ENCODE results near the gene PDLIM7.

DNA sequence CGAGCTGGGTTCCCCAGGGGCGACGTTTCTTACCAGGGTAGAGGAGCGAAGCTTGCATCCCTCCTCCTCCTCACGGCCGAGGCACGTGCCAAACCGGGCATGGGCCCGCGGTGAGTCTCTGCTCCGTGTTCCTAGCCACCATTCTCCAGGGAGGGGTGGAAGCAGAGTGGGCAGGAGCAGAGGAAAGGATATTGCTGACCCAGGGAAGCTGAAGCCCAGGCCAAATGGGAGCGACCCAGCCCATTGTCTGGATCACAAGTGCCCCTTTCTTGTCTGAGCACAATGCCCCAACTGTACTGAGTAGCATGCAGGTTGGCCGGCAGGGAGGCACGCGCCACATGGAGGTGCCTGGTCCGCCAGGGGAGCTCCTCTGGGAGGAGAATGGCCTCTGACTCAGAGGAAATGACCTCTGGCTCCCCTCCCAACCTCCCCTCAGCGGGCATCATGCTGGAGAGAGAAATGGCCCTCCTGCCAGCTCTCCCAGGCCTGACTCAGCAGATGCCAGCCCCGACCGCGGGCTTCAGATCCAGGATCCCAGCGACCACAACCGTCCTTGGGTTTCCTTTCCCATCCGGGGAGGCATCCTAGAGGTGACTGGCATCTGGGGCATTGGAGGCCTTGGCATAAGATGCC, 49.7 kb downstream of the PDLIM7 start:
- TF ChIP-seq, protein P1, sequence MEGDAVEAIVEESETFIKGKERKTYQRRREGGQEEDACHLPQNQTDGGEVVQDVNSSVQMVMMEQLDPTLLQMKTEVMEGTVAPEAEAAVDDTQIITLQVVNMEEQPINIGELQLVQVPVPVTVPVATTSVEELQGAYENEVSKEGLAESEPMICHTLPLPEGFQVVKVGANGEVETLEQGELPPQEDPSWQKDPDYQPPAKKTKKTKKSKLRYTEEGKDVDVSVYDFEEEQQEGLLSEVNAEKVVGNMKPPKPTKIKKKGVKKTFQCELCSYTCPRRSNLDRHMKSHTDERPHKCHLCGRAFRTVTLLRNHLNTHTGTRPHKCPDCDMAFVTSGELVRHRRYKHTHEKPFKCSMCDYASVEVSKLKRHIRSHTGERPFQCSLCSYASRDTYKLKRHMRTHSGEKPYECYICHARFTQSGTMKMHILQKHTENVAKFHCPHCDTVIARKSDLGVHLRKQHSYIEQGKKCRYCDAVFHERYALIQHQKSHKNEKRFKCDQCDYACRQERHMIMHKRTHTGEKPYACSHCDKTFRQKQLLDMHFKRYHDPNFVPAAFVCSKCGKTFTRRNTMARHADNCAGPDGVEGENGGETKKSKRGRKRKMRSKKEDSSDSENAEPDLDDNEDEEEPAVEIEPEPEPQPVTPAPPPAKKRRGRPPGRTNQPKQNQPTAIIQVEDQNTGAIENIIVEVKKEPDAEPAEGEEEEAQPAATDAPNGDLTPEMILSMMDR (IDR thresholded peaks at IDR 0.05; ENCODE audit: insufficient read depth, low read length): no peak
- TF ChIP-seq GABPA (IDR thresholded peaks at IDR 0.05; ENCODE audit: low read depth) (no peak), SPI1 (IDR thresholded peaks at IDR 0.05; ENCODE audit: borderline replicate concordance, low read depth) (no peak), POLR2AphosphoS5 (IDR thresholded peaks at IDR 0.05; ENCODE audit: low read depth) (peak; percentile 51; the same call in 1 of the 2 replicates)
- TF ChIP-seq, protein P2, sequence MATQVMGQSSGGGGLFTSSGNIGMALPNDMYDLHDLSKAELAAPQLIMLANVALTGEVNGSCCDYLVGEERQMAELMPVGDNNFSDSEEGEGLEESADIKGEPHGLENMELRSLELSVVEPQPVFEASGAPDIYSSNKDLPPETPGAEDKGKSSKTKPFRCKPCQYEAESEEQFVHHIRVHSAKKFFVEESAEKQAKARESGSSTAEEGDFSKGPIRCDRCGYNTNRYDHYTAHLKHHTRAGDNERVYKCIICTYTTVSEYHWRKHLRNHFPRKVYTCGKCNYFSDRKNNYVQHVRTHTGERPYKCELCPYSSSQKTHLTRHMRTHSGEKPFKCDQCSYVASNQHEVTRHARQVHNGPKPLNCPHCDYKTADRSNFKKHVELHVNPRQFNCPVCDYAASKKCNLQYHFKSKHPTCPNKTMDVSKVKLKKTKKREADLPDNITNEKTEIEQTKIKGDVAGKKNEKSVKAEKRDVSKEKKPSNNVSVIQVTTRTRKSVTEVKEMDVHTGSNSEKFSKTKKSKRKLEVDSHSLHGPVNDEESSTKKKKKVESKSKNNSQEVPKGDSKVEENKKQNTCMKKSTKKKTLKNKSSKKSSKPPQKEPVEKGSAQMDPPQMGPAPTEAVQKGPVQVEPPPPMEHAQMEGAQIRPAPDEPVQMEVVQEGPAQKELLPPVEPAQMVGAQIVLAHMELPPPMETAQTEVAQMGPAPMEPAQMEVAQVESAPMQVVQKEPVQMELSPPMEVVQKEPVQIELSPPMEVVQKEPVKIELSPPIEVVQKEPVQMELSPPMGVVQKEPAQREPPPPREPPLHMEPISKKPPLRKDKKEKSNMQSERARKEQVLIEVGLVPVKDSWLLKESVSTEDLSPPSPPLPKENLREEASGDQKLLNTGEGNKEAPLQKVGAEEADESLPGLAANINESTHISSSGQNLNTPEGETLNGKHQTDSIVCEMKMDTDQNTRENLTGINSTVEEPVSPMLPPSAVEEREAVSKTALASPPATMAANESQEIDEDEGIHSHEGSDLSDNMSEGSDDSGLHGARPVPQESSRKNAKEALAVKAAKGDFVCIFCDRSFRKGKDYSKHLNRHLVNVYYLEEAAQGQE (IDR thresholded peaks at IDR 0.05; ENCODE audit: insufficient replicate concordance, low read depth): no peak

Measured in HL-60 (cell line).